Measurements from ENCODE around the gene STAT3. TPM values are rescaled to one million over a fixed set of nuclear protein-coding genes. Genes with fewer than 3 reads are reported as not detected.

The STAT3 gene
- total and polyA plus RNA-seq, 2 of the 13 experiments (the other 11 are each of a cell fraction or from before 2014, with no cell fraction given): 61.8 to 62.4 TPM

DNA sequence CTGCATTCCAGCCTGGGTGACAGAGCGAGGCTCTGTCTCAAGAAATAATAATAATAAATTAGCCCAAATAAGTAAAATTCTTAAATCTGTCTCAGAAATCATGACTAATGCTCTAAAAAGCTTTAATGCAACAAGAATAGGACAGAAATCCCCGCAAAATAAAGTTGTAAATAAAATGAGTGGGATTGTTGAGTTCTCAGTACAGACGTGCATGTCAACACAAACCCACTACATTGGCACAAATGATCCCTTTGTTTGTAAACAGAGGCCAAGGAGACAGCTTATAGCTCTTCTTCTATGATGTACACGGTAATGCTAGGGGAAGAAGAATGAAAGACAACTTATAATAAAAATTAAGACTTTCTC is 118.1 kb downstream of the STAT3 start (continued):
- TF ChIP-seq, protein P1, sequence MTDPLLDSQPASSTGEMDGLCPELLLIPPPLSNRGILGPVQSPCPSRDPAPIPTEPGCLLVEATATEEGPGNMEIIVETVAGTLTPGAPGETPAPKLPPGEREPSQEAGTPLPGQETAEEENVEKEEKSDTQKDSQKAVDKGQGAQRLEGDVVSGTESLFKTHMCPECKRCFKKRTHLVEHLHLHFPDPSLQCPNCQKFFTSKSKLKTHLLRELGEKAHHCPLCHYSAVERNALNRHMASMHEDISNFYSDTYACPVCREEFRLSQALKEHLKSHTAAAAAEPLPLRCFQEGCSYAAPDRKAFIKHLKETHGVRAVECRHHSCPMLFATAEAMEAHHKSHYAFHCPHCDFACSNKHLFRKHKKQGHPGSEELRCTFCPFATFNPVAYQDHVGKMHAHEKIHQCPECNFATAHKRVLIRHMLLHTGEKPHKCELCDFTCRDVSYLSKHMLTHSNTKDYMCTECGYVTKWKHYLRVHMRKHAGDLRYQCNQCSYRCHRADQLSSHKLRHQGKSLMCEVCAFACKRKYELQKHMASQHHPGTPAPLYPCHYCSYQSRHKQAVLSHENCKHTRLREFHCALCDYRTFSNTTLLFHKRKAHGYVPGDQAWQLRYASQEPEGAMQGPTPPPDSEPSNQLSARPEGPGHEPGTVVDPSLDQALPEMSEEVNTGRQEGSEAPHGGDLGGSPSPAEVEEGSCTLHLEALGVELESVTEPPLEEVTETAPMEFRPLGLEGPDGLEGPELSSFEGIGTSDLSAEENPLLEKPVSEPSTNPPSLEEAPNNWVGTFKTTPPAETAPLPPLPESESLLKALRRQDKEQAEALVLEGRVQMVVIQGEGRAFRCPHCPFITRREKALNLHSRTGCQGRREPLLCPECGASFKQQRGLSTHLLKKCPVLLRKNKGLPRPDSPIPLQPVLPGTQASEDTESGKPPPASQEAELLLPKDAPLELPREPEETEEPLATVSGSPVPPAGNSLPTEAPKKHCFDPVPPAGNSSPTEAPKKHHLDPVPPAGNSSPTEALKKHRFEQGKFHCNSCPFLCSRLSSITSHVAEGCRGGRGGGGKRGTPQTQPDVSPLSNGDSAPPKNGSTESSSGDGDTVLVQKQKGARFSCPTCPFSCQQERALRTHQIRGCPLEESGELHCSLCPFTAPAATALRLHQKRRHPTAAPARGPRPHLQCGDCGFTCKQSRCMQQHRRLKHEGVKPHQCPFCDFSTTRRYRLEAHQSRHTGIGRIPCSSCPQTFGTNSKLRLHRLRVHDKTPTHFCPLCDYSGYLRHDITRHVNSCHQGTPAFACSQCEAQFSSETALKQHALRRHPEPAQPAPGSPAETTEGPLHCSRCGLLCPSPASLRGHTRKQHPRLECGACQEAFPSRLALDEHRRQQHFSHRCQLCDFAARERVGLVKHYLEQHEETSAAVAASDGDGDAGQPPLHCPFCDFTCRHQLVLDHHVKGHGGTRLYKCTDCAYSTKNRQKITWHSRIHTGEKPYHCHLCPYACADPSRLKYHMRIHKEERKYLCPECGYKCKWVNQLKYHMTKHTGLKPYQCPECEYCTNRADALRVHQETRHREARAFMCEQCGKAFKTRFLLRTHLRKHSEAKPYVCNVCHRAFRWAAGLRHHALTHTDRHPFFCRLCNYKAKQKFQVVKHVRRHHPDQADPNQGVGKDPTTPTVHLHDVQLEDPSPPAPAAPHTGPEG (CRISPR knock-in tag; IDR thresholded peaks at IDR 0.05): no peak
- TF ChIP-seq, protein P2, sequence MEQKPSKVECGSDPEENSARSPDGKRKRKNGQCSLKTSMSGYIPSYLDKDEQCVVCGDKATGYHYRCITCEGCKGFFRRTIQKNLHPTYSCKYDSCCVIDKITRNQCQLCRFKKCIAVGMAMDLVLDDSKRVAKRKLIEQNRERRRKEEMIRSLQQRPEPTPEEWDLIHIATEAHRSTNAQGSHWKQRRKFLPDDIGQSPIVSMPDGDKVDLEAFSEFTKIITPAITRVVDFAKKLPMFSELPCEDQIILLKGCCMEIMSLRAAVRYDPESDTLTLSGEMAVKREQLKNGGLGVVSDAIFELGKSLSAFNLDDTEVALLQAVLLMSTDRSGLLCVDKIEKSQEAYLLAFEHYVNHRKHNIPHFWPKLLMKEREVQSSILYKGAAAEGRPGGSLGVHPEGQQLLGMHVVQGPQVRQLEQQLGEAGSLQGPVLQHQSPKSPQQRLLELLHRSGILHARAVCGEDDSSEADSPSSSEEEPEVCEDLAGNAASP (CRISPR knock-in tag; IDR thresholded peaks at IDR 0.05; ENCODE audit: borderline replicate concordance): no peak
- TF ChIP-seq STAT5B (CRISPR knock-in tag; IDR thresholded peaks at IDR 0.05) (no peak), KLF15 (CRISPR knock-in tag; IDR thresholded peaks at IDR 0.05; ENCODE audit: borderline replicate concordance) (no peak)
- TF ChIP-seq, protein P3, sequence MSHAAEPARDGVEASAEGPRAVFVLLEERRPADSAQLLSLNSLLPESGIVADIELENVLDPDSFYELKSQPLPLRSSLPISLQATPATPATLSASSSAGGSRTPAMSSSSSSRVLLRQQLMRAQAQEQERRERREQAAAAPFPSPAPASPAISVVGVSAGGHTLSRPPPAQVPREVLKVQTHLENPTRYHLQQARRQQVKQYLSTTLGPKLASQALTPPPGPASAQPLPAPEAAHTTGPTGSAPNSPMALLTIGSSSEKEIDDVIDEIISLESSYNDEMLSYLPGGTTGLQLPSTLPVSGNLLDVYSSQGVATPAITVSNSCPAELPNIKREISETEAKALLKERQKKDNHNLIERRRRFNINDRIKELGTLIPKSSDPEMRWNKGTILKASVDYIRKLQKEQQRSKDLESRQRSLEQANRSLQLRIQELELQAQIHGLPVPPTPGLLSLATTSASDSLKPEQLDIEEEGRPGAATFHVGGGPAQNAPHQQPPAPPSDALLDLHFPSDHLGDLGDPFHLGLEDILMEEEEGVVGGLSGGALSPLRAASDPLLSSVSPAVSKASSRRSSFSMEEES (CRISPR knock-in tag; IDR thresholded peaks at IDR 0.05): no peak
- TF ChIP-seq, protein P4, sequence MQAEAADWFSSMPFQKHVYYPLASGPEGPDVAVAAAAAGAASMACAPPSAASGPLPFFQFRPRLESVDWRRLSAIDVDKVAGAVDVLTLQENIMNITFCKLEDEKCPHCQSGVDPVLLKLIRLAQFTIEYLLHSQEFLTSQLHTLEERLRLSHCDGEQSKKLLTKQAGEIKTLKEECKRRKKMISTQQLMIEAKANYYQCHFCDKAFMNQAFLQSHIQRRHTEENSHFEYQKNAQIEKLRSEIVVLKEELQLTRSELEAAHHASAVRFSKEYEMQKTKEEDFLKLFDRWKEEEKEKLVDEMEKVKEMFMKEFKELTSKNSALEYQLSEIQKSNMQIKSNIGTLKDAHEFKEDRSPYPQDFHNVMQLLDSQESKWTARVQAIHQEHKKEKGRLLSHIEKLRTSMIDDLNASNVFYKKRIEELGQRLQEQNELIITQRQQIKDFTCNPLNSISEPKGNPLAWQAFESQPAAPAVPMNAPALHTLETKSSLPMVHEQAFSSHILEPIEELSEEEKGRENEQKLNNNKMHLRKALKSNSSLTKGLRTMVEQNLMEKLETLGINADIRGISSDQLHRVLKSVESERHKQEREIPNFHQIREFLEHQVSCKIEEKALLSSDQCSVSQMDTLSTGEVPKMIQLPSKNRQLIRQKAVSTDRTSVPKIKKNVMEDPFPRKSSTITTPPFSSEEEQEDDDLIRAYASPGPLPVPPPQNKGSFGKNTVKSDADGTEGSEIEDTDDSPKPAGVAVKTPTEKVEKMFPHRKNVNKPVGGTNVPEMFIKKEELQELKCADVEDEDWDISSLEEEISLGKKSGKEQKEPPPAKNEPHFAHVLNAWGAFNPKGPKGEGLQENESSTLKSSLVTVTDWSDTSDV (CRISPR knock-in tag; IDR thresholded peaks at IDR 0.05): no peak
- TF ChIP-seq, protein P5, sequence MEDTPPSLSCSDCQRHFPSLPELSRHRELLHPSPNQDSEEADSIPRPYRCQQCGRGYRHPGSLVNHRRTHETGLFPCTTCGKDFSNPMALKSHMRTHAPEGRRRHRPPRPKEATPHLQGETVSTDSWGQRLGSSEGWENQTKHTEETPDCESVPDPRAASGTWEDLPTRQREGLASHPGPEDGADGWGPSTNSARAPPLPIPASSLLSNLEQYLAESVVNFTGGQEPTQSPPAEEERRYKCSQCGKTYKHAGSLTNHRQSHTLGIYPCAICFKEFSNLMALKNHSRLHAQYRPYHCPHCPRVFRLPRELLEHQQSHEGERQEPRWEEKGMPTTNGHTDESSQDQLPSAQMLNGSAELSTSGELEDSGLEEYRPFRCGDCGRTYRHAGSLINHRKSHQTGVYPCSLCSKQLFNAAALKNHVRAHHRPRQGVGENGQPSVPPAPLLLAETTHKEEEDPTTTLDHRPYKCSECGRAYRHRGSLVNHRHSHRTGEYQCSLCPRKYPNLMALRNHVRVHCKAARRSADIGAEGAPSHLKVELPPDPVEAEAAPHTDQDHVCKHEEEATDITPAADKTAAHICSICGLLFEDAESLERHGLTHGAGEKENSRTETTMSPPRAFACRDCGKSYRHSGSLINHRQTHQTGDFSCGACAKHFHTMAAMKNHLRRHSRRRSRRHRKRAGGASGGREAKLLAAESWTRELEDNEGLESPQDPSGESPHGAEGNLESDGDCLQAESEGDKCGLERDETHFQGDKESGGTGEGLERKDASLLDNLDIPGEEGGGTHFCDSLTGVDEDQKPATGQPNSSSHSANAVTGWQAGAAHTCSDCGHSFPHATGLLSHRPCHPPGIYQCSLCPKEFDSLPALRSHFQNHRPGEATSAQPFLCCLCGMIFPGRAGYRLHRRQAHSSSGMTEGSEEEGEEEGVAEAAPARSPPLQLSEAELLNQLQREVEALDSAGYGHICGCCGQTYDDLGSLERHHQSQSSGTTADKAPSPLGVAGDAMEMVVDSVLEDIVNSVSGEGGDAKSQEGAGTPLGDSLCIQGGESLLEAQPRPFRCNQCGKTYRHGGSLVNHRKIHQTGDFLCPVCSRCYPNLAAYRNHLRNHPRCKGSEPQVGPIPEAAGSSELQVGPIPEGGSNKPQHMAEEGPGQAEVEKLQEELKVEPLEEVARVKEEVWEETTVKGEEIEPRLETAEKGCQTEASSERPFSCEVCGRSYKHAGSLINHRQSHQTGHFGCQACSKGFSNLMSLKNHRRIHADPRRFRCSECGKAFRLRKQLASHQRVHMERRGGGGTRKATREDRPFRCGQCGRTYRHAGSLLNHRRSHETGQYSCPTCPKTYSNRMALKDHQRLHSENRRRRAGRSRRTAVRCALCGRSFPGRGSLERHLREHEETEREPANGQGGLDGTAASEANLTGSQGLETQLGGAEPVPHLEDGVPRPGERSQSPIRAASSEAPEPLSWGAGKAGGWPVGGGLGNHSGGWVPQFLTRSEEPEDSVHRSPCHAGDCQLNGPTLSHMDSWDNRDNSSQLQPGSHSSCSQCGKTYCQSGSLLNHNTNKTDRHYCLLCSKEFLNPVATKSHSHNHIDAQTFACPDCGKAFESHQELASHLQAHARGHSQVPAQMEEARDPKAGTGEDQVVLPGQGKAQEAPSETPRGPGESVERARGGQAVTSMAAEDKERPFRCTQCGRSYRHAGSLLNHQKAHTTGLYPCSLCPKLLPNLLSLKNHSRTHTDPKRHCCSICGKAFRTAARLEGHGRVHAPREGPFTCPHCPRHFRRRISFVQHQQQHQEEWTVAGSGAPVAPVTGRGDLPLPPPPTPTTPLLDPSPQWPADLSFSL (CRISPR knock-in tag; IDR thresholded peaks at IDR 0.05): no peak
- TF ChIP-seq, protein P6, sequence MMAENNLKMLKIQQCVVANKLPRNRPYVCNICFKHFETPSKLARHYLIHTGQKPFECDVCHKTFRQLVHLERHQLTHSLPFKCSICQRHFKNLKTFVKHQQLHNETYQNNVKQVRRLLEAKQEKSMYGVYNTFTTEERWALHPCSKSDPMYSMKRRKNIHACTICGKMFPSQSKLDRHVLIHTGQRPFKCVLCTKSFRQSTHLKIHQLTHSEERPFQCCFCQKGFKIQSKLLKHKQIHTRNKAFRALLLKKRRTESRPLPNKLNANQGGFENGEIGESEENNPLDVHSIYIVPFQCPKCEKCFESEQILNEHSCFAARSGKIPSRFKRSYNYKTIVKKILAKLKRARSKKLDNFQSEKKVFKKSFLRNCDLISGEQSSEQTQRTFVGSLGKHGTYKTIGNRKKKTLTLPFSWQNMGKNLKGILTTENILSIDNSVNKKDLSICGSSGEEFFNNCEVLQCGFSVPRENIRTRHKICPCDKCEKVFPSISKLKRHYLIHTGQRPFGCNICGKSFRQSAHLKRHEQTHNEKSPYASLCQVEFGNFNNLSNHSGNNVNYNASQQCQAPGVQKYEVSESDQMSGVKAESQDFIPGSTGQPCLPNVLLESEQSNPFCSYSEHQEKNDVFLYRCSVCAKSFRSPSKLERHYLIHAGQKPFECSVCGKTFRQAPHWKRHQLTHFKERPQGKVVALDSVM (CRISPR knock-in tag; IDR thresholded peaks at IDR 0.05): no peak
